ENCODE measurements around the gene TNFSF8.
A peak's percentile ranks its signal among the peaks of the same experiment; 100 is the strongest.

The TNFSF8 gene

GRCh38 chr9:114900942-114901802, 29.2 kb downstream of the TNFSF8 start:
- DNase-seq (ENCODE audit: low read depth): peak; percentile 58
- TF ChIP-seq CTCF (conservative IDR thresholded peaks at IDR 0.05; ENCODE audit: low read depth, low read length): no peak
- no peak overlapping the region for H3K4me3 ChIP-seq (ENCODE audit: low read depth, low read length)

GRCh38 chr9:114899995-114900394, 30.4 kb downstream of the TNFSF8 start:
- DNase-seq (ENCODE audit: low read depth): no peak
- no peak overlapping the region for H3K4me3 ChIP-seq (ENCODE audit: low read depth, low read length)

GRCh38 chr9:114899461-114899860, 30.9 kb downstream of the TNFSF8 start:
- no peak for TF ChIP-seq CTCF (conservative IDR thresholded peaks at IDR 0.05; ENCODE audit: low read depth, low read length)
- DNase-seq (ENCODE audit: low read depth): no peak
- H3K4me3 ChIP-seq (ENCODE audit: low read depth, low read length): no peak overlapping the region

More at GRCh38 chr9:114899995-114900394, 30.4 kb downstream of the TNFSF8 start:
- TF ChIP-seq CTCF (conservative IDR thresholded peaks at IDR 0.05; ENCODE audit: low read depth, low read length): no peak

DNA sequence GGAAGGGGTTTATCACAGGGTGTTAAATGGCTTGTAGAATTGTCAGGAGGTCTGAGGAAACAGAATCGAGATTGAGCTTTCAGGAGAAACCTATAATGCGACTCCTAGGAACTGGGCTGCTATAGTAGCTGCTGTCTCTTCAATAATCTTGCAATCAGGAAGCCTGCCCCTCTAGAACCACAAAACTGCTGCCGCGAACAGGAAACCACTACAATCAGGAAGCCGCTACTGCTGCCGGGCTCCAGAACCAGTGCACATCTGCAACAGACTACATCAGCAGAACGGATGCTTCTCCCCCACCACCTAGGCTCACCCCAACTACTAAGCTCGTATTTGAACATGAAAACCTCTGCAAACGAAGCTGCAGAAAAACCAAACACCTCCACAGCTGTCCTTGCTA, 31.6 kb downstream of the TNFSF8 start:
- H3K4me3 ChIP-seq (ENCODE audit: low read depth, low read length): no peak overlapping the region
- no peak for DNase-seq (ENCODE audit: low read depth)
- TF ChIP-seq CTCF (conservative IDR thresholded peaks at IDR 0.05; ENCODE audit: low read depth, low read length): no peak

GRCh38 chr9:114897196-114897595, 33.2 kb downstream of the TNFSF8 start:
- no peak overlapping the region for H3K4me3 ChIP-seq (ENCODE audit: low read depth, low read length)
- no peak for TF ChIP-seq CTCF (conservative IDR thresholded peaks at IDR 0.05; ENCODE audit: low read depth, low read length)
- no peak for DNase-seq (ENCODE audit: low read depth)

GRCh38 chr9:114896344-114896743, 34.0 kb downstream of the TNFSF8 start:
- DNase-seq (ENCODE audit: low read depth): no peak

More at GRCh38 chr9:114896344-114896743, 34.0 kb downstream of the TNFSF8 start:
- H3K4me3 ChIP-seq (ENCODE audit: low read depth, low read length): no peak overlapping the region
- no peak for TF ChIP-seq CTCF (conservative IDR thresholded peaks at IDR 0.05; ENCODE audit: low read depth, low read length)

Data from choroid plexus epithelial cell (primary cell).